ENCODE data around the gene FNDC1.
"Not testable (repeated sequence)": the region's sequence is repeated elsewhere in the genome, so short reads cannot be mapped to it uniquely, and the experiment has no call there.

The FNDC1 gene

DNA sequence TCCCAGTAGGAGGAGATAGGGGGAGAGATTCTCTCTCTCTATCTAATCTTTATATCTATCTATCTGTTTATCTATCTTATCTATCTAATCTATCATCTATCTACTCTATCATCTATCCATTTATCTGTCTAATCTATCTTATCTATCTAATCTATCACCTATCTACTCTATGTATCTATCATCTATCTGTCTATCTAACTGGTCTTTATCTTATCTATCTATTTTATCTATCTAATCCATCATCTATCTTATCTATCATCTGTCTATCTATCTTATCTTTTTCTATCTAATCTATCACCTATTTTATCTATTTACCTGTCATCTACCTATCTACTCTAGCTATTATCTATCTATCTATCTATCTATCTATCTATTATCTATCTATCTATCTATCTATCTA lies 109.4 kb downstream of the FNDC1 start:
- H3K9ac ChIP-seq (ENCODE audit: low read length in 2 of 2): no peak overlapping the region
- H3K4me3 ChIP-seq (ENCODE audit: low read length in 2 of 2): no peak overlapping the region
- no peaks in the 10 kb centered on the region for H3K4me1 ChIP-seq (ENCODE audit: control insufficient read depth, insufficient read depth, low read length)
- H3K36me3 ChIP-seq (ENCODE audit: control insufficient read depth in 2 of 2, insufficient read depth in 2 of 2, low read length in 2 of 2): no peaks in the 10 kb centered on the region
- no peak overlapping the region for H3K27ac ChIP-seq (ENCODE audit: low read length)
- no peaks in the 10 kb centered on the region for H3K9me3 ChIP-seq (ENCODE audit: control insufficient read depth in 2 of 2, low read length in 2 of 2)
- no peaks in the 10 kb centered on the region for H3K27me3 ChIP-seq (ENCODE audit: control insufficient read depth in 1 of 2, insufficient read depth in 2 of 2, low read length in 2 of 2)

DNA sequence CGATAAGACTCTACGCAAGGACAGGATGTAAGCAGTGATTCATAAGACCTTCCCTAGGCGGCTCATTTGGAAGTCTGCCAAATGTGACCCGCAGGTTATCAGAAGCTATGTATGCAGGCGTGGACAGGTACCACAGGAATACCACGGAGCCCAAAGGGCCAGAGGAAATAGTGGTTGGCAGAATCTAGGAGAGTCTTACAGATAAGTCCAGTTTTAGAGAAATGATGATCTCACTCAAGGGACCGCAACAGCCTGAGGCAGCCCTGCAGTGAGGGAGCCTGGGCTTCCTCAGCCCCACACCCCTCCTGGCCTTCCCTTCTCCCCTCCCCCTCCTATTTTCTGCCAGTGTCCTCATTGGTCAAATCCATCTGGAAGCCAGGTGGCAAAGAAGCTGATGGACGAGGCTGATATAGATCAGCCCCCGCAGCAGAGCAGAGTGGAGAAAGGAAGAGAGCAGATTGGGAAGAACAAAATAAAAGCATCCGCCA lies 110.6 kb downstream of the FNDC1 start:
- no peaks in the 10 kb centered on the region for H3K4me1 ChIP-seq (ENCODE audit: control insufficient read depth, insufficient read depth, low read length)
- no peak overlapping the region for H3K4me3 ChIP-seq (ENCODE audit: low read length in 2 of 2)
- no peaks in the 10 kb centered on the region for H3K9me3 ChIP-seq (ENCODE audit: control insufficient read depth in 2 of 2, low read length in 2 of 2)
- no peak overlapping the region for H3K9ac ChIP-seq (ENCODE audit: low read length in 2 of 2)
- no peak overlapping the region for H3K27ac ChIP-seq (ENCODE audit: low read length)
- H3K36me3 ChIP-seq (ENCODE audit: control insufficient read depth in 2 of 2, insufficient read depth in 2 of 2, low read length in 2 of 2): no peaks in the 10 kb centered on the region
- H3K27me3 ChIP-seq (ENCODE audit: control insufficient read depth in 1 of 2, insufficient read depth in 2 of 2, low read length in 2 of 2): no peaks in the 10 kb centered on the region

DNA sequence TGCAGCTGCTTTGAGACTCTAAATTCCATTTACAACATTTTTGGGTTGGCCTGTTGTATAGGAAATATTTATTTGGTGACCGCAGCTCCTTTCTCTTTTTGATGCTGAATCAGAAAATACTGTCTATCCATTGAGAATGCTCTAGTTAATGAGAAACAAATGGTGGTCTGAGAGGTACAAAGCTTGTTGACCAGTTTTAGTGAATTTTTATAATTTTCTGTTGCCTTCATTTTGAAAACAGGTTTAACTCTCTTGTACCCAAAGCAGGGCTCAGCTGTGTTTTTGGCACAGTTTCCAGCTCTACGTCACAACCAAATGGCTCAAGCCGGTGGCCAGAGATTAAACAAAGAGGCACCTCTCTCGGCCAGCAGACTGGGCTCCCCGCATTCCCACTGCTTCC lies 113.2 kb downstream of the FNDC1 start:
- Histone ChIP-seq H3K9me3 (ENCODE audit: control insufficient read depth in 2 of 2, low read length in 2 of 2) (no peaks in the 10 kb centered on the region), H3K36me3 (ENCODE audit: control insufficient read depth in 2 of 2, insufficient read depth in 2 of 2, low read length in 2 of 2) (no peaks in the 10 kb centered on the region), H3K4me3 (ENCODE audit: low read length in 2 of 2) (no peak overlapping the region), H3K27me3 (ENCODE audit: control insufficient read depth in 1 of 2, insufficient read depth in 2 of 2, low read length in 2 of 2) (no peaks in the 10 kb centered on the region), H3K9ac (ENCODE audit: low read length in 2 of 2) (no peak overlapping the region), H3K27ac (ENCODE audit: low read length) (no peak overlapping the region), H3K4me1 (ENCODE audit: control insufficient read depth, insufficient read depth, low read length) (no peaks in the 10 kb centered on the region)

DNA sequence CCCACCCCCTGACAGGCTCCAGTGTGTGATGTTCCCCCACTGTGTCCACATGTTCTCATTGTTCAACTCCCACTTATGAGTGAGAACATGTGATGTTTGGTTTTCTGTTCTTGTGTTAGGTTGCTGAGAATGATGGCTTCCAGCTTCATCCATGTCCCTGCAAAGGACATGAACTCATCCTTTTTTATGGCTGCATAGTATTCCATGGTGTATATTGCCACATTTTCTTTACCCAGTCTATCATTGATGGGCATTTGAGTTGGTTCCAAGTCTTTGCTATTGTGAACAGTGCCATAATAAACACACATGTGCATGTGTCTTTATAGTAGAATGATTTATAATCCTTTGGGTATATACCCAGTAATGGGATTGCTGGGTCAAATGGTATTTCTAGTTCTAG lies 115.5 kb downstream of the FNDC1 start:
- H3K4me3 ChIP-seq (ENCODE audit: low read length in 2 of 2); H3K27ac ChIP-seq (ENCODE audit: low read length); H3K9ac ChIP-seq (ENCODE audit: low read length in 2 of 2); H3K4me1 ChIP-seq (ENCODE audit: control insufficient read depth, insufficient read depth, low read length); H3K36me3 ChIP-seq (ENCODE audit: control insufficient read depth in 2 of 2, insufficient read depth in 2 of 2, low read length in 2 of 2); H3K9me3 ChIP-seq (ENCODE audit: control insufficient read depth in 2 of 2, low read length in 2 of 2); H3K27me3 ChIP-seq (ENCODE audit: control insufficient read depth in 1 of 2, insufficient read depth in 2 of 2, low read length in 2 of 2): not testable (repeated sequence)

DNA sequence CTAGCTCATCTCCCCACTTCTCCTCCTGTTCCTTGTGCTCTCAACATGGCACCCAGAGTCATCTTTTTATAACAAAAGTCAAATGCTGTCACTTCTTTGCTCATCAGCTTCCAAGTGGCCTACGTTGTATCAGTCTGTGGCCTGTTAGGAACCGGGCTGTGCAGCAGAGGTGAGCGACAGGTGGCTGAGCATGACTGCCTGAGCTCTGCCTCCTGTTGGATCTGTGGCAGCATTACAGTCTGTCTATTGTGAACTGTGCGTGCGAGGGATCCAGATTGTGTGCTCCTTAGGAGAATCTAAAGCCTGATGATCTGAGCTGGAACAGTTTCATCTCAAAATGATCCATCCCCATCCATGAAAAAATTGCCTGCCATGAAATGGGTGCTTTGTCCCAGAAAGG lies 129.6 kb downstream of the FNDC1 start:
- H3K4me3 ChIP-seq (ENCODE audit: low read length in 2 of 2): no peak overlapping the region
- H3K9me3 ChIP-seq (ENCODE audit: control insufficient read depth in 2 of 2, low read length in 2 of 2): no peaks in the 10 kb centered on the region
- H3K4me1 ChIP-seq (ENCODE audit: control insufficient read depth, insufficient read depth, low read length): no peaks in the 10 kb centered on the region
- H3K27me3 ChIP-seq (ENCODE audit: control insufficient read depth in 1 of 2, insufficient read depth in 2 of 2, low read length in 2 of 2): no peaks in the 10 kb centered on the region
- H3K9ac ChIP-seq (ENCODE audit: low read length in 2 of 2): no peak overlapping the region
- no peak overlapping the region for H3K27ac ChIP-seq (ENCODE audit: low read length)
- no peaks in the 10 kb centered on the region for H3K36me3 ChIP-seq (ENCODE audit: control insufficient read depth in 2 of 2, insufficient read depth in 2 of 2, low read length in 2 of 2)

DNA sequence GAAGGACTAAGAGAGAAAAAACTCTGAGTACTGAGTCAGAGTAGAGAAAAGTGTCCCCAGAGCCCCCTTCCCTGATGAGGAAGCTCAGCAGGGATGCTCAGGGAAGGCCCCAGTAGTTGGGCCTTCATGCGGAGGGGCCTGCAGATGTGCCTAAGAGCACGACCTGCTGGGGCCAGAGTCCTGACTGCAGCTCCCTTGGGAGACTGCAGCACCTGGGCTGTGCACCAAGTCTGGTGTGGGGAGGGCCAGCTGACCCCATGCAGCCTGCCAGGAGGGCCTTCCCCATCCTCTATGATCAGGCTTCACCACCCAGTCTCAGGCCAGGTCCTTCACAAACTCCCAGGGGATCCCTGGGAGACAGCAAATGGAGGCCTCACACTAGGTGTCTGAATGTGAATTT lies 130.4 kb downstream of the FNDC1 start:
- H3K9ac ChIP-seq (ENCODE audit: low read length in 2 of 2): no peak overlapping the region

DNA sequence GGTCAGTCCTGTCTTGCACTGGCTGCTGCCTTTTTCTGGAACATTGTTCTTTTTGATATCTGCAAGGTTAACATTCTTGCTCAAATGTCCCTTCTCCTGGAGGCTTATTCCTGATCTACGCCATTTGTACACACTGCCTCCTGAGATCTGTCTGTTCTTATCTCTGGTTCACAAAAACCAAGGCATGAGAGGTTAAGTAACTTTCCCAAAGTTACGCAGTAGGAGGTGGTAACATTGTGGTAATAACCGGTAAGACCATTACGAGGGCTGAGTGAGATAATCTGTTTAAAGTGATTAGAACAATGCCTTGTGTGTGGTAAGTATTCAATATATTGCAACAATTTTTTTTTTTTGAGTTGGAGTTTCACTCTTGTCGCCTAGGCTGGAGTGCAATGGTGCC lies 132.1 kb downstream of the FNDC1 start:
- no peak overlapping the region for H3K27ac ChIP-seq (ENCODE audit: low read length)
- H3K27me3 ChIP-seq (ENCODE audit: control insufficient read depth in 1 of 2, insufficient read depth in 2 of 2, low read length in 2 of 2): no peaks in the 10 kb centered on the region
- no peaks in the 10 kb centered on the region for H3K36me3 ChIP-seq (ENCODE audit: control insufficient read depth in 2 of 2, insufficient read depth in 2 of 2, low read length in 2 of 2)
- no peak overlapping the region for H3K4me3 ChIP-seq (ENCODE audit: low read length in 2 of 2)
- H3K9ac ChIP-seq (ENCODE audit: low read length in 2 of 2): no peak overlapping the region
- H3K4me1 ChIP-seq (ENCODE audit: control insufficient read depth, insufficient read depth, low read length): no peaks in the 10 kb centered on the region
- H3K9me3 ChIP-seq (ENCODE audit: control insufficient read depth in 2 of 2, low read length in 2 of 2): no peaks in the 10 kb centered on the region

More for the DNA sequence above, 130.4 kb downstream of the FNDC1 start:
- Histone ChIP-seq H3K9me3 (ENCODE audit: control insufficient read depth in 2 of 2, low read length in 2 of 2) (no peaks in the 10 kb centered on the region), H3K36me3 (ENCODE audit: control insufficient read depth in 2 of 2, insufficient read depth in 2 of 2, low read length in 2 of 2) (no peaks in the 10 kb centered on the region), H3K27me3 (ENCODE audit: control insufficient read depth in 1 of 2, insufficient read depth in 2 of 2, low read length in 2 of 2) (no peaks in the 10 kb centered on the region), H3K4me3 (ENCODE audit: low read length in 2 of 2) (no peak overlapping the region), H3K27ac (ENCODE audit: low read length) (no peak overlapping the region), H3K4me1 (ENCODE audit: control insufficient read depth, insufficient read depth, low read length) (no peaks in the 10 kb centered on the region)

DNA sequence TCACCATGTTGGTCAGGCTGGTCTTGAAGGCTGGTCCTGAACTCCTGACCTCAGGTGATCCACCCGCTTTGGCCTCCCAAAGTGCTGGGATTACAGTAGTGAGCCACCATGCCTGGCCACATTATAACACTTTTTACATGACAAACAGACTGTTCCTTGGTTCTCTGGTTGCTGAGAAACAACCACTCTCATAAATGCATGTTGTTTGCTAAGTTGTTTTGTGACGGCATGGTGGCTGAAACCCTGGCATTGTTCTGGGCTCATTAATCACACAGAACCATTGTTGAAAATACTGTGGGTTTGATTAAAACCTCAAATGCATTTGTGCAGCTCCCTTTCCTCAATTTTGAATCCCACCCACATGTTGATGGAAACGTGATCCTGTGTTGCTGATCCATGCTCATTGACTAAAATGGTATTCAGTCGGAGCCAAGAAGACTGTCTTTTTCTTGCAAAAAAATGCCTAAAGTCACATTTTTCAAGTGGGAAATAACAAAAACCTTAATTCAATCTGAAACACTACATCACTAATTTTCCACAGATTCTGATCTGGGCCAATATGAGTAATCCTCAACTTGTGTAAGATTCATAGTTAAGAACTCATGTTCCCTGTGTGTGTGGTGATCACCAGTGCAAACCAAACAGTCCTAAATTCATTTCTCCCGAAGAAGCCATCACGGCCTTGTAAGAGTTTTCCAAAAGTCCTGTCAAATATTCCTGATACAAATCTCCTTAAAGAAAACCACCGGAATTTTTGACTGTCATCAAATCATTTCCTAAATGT lies 132.8 kb downstream of the FNDC1 start:
- Histone ChIP-seq H3K4me3 (ENCODE audit: low read length in 2 of 2) (no peak overlapping the region), H3K4me1 (ENCODE audit: control insufficient read depth, insufficient read depth, low read length) (no peaks in the 10 kb centered on the region), H3K27me3 (ENCODE audit: control insufficient read depth in 1 of 2, insufficient read depth in 2 of 2, low read length in 2 of 2) (no peaks in the 10 kb centered on the region), H3K9me3 (ENCODE audit: control insufficient read depth in 2 of 2, low read length in 2 of 2) (no peaks in the 10 kb centered on the region), H3K9ac (ENCODE audit: low read length in 2 of 2) (no peak overlapping the region), H3K27ac (ENCODE audit: low read length) (no peak overlapping the region), H3K36me3 (ENCODE audit: control insufficient read depth in 2 of 2, insufficient read depth in 2 of 2, low read length in 2 of 2) (no peaks in the 10 kb centered on the region)

DNA sequence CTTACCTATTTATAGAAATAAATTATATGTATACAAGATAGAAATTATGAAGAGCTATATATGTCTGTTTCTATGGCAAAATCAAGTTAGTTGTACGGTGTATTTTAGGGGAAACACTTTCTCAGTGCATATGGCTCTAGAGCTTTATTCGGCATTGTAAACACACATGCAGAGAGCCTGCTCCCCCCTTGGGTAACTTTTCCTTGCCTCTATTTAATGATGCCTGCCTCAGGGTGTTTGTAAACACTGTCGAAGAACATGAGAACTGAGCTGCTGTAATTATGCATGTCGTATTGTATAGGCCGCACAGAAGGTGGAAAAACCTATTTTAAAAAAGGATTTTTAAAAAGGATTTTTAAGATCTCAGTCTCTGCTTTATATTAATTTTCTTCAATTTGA lies 133.4 kb downstream of the FNDC1 start:
- Histone ChIP-seq H3K27me3 (ENCODE audit: control insufficient read depth in 1 of 2, insufficient read depth in 2 of 2, low read length in 2 of 2) (no peaks in the 10 kb centered on the region), H3K9me3 (ENCODE audit: control insufficient read depth in 2 of 2, low read length in 2 of 2) (no peaks in the 10 kb centered on the region), H3K9ac (ENCODE audit: low read length in 2 of 2) (no peak overlapping the region), H3K27ac (ENCODE audit: low read length) (no peak overlapping the region), H3K4me3 (ENCODE audit: low read length in 2 of 2) (no peak overlapping the region), H3K36me3 (ENCODE audit: control insufficient read depth in 2 of 2, insufficient read depth in 2 of 2, low read length in 2 of 2) (no peaks in the 10 kb centered on the region), H3K4me1 (ENCODE audit: control insufficient read depth, insufficient read depth, low read length) (no peaks in the 10 kb centered on the region)

DNA sequence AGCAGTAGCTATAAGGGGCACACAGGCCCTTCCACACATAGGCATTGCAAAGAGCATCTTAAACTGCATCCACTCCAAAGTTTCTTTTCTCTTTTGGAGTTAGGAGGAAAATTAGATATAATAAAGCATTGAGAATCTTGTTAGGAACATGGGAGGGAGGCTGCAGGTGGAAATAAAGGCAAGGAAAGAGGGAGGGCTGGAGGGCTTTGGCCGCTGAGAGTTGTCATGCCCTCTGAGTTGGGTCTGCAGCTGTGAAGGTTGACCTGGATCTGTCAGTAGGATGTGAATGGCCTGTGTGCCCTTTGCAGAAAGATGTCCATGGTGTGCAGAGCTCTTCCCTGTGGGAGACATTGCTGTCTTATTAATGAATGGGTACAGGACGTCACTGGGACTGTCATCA lies 134.0 kb downstream of the FNDC1 start:
- Histone ChIP-seq H3K27me3 (ENCODE audit: control insufficient read depth in 1 of 2, insufficient read depth in 2 of 2, low read length in 2 of 2) (no peaks in the 10 kb centered on the region), H3K4me1 (ENCODE audit: control insufficient read depth, insufficient read depth, low read length) (peaks cover 4% of the 10 kb centered on the region), H3K9me3 (ENCODE audit: control insufficient read depth in 2 of 2, low read length in 2 of 2) (no peaks in the 10 kb centered on the region), H3K4me3 (ENCODE audit: low read length in 2 of 2) (no peak overlapping the region), H3K9ac (ENCODE audit: low read length in 2 of 2) (no peak overlapping the region), H3K36me3 (ENCODE audit: control insufficient read depth in 2 of 2, insufficient read depth in 2 of 2, low read length in 2 of 2) (no peaks in the 10 kb centered on the region), H3K27ac (ENCODE audit: low read length) (no peak overlapping the region)

DNA sequence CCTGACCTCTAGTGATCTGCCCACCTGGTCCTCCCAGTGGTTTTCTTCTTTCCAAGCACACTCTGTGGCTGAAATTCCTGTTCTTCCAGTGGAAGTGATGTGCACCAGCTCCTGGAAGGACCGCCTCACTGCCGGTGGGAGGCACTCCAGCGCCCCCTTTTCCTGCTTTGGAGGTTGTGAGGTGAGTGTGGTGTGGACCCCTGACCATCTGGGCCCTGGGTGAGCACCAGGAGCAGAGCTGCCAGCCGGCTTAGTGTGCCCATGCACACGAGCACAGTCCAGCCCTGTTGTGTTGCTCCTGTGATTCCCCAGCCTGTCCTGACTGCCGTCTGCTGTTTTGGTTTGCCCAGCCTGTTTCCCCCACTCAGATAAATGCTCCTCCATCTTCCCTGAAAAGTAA lies 134.6 kb downstream of the FNDC1 start:
- Histone ChIP-seq H3K27me3 (ENCODE audit: control insufficient read depth in 1 of 2, insufficient read depth in 2 of 2, low read length in 2 of 2) (no peaks in the 10 kb centered on the region), H3K9me3 (ENCODE audit: control insufficient read depth in 2 of 2, low read length in 2 of 2) (no peaks in the 10 kb centered on the region), H3K36me3 (ENCODE audit: control insufficient read depth in 2 of 2, insufficient read depth in 2 of 2, low read length in 2 of 2) (no peaks in the 10 kb centered on the region), H3K4me1 (ENCODE audit: control insufficient read depth, insufficient read depth, low read length) (peaks cover 4% of the 10 kb centered on the region), H3K9ac (ENCODE audit: low read length in 2 of 2) (no peak overlapping the region), H3K4me3 (ENCODE audit: low read length in 2 of 2) (no peak overlapping the region), H3K27ac (ENCODE audit: low read length) (no peak overlapping the region)
